OCI-LY3 (cell line): ENCODE results near the gene RNF217.
"Not testable (repeated sequence)": the region's sequence is repeated elsewhere in the genome, so short reads cannot be mapped to it uniquely, and the experiment has no call there.

ENCODE experiments used
- H2AFZ ChIP-seq: fragments of 200-600, 300-600 bp; shearing (Covaris generic); 2 replicates; pipeline ENCODE4 v1.6.0; 2014; ENCODE audit warnings: antibody characterized with exemption, low read depth, low read length
- H3K27ac ChIP-seq: fragments of 200-600, 300-600 bp; sonication (generic); 2 replicates; pipeline ENCODE4 v1.5.1; 2014; ENCODE audit warnings: mild to moderate bottlenecking, low read length, moderate library complexity, mixed read lengths
- H3K27me3 ChIP-seq: fragments of 200-600, 300-600 bp; sonication (generic); 2 replicates; pipeline ENCODE4 v1.6.1; 2014; ENCODE audit warnings: low read depth, low read length, mixed read lengths
- H3K36me3 ChIP-seq: fragments of 200-600, 300-600 bp; sonication (generic); replicated peaks from 2 replicates; pipeline ENCODE3; 2014; ENCODE audit warnings: low read depth, low read length, mixed read lengths
- H3K4me1 ChIP-seq: fragments of 300-600, 200-600 bp; sonication (generic); 2 replicates; pipeline ENCODE4 v1.6.1; 2014; ENCODE audit warnings: low read length, mixed read lengths
- H3K4me2 ChIP-seq: fragments of 200-600, 300-600 bp; sonication (generic); 2 replicates; pipeline ENCODE4 v1.6.1; 2014; ENCODE audit warnings: low read length, mixed read lengths
- H3K4me3 ChIP-seq: fragments of 300-600, 200-600 bp; sonication (generic); 2 replicates; pipeline ENCODE4 v1.5.1; 2014; ENCODE audit warnings: antibody characterized with exemption, mild to moderate bottlenecking, low read length, moderate library complexity
- H3K79me2 ChIP-seq: fragments of 300-600, 200-600 bp; shearing (Covaris generic); 2 replicates; pipeline ENCODE4 v1.6.1; 2014; ENCODE audit warnings: mild to moderate bottlenecking, low read length, mixed read lengths
- H3K9ac ChIP-seq: fragments of 300-600, 200-600 bp; shearing (Covaris generic); 2 replicates; pipeline ENCODE4 v1.6.0; 2014; ENCODE audit warnings: mild to moderate bottlenecking, low read length, moderate library complexity
- H3K9me3 ChIP-seq: fragments of 200-600, 300-600 bp; shearing (Covaris generic); 2 replicates; pipeline ENCODE4 v1.6.1; 2014; ENCODE audit warnings: low read length, mixed read lengths; ENCODE audit not compliant: insufficient read depth
- H4K20me1 ChIP-seq: fragments of 200-600, 300-600 bp; sonication (generic); 2 replicates; pipeline ENCODE4 v1.6.1; 2016; ENCODE audit warnings: low read length, mixed read lengths; ENCODE audit not compliant: insufficient read depth
- CTCF ChIP-seq: fragments of 200-600, 300-600 bp; sonication (generic); IDR thresholded peaks from 2 replicates; pipeline ENCODE4 v1.5.1; 2014; ENCODE audit warnings: antibody characterized with exemption, low read length, low read depth
- EZH2phosphoT487 ChIP-seq: fragments of 200-600 bp; shearing (Covaris generic); IDR thresholded peaks from 2 replicates; pipeline ENCODE4 v1.6.1; 2018; ENCODE audit warnings: antibody characterized with exemption, mixed run types, low read depth

RNF217 gene

GRCh38 chr6:125066964-125067363 is 104.7 kb downstream of the RNF217 start:
- no peak overlapping the region for H3K4me3 ChIP-seq
- H4K20me1 ChIP-seq, result no peaks in the 10 kb centered on the region
- H3K4me1 ChIP-seq, result no peaks in the 10 kb centered on the region
- no peaks in the 10 kb centered on the region for H3K9me3 ChIP-seq
- no peak for TF ChIP-seq EZH2phosphoT487
- TF ChIP-seq CTCF, result no peak
- H3K4me2 ChIP-seq, result no peak overlapping the region
- no peak overlapping the region for H2AFZ ChIP-seq
- no peaks in the 10 kb centered on the region for H3K36me3 ChIP-seq
- no peaks in the 10 kb centered on the region for H3K79me2 ChIP-seq
- no peak overlapping the region for H3K27ac ChIP-seq
- no peak overlapping the region for H3K9ac ChIP-seq
- H3K27me3 ChIP-seq, result no peaks in the 10 kb centered on the region

GRCh38 chr6:125067552-125067951 is 105.3 kb downstream of the RNF217 start:
- Histone ChIP-seq H3K27ac (no peak overlapping the region), H3K36me3 (no peaks in the 10 kb centered on the region), H3K9ac (no peak overlapping the region), H3K79me2 (no peaks in the 10 kb centered on the region), H3K4me3 (no peak overlapping the region), H3K27me3 (no peaks in the 10 kb centered on the region), H4K20me1 (no peaks in the 10 kb centered on the region), H3K4me2 (no peak overlapping the region), H3K4me1 (no peaks in the 10 kb centered on the region), H2AFZ (no peak overlapping the region), H3K9me3 (no peaks in the 10 kb centered on the region)
- TF ChIP-seq CTCF, result no peak
- TF ChIP-seq EZH2phosphoT487, result no peak

GRCh38 chr6:125073071-125073470 is 110.8 kb downstream of the RNF217 start:
- H3K27me3 ChIP-seq, result no peaks in the 10 kb centered on the region
- no peak overlapping the region for H3K4me2 ChIP-seq
- TF ChIP-seq EZH2phosphoT487, result no peak
- H3K4me3 ChIP-seq, result no peak overlapping the region
- no peaks in the 10 kb centered on the region for H3K9me3 ChIP-seq
- no peak overlapping the region for H3K9ac ChIP-seq
- no peaks in the 10 kb centered on the region for H3K36me3 ChIP-seq
- no peak overlapping the region for H2AFZ ChIP-seq
- H3K27ac ChIP-seq, result no peak overlapping the region
- H3K79me2 ChIP-seq, result no peaks in the 10 kb centered on the region
- H4K20me1 ChIP-seq, result no peaks in the 10 kb centered on the region
- H3K4me1 ChIP-seq, result no peaks in the 10 kb centered on the region

- Histone ChIP-seq H2AFZ (no peak overlapping the region), H3K27ac (no peak overlapping the region), H3K4me2 (no peak overlapping the region), H3K9me3 (no peaks in the 10 kb centered on the region), H3K4me3 (no peak overlapping the region), H3K4me1 (no peaks in the 10 kb centered on the region), H3K36me3 (no peaks in the 10 kb centered on the region), H3K9ac (no peak overlapping the region), H3K27me3 (no peaks in the 10 kb centered on the region), H4K20me1 (no peaks in the 10 kb centered on the region), H3K79me2 (no peaks in the 10 kb centered on the region)
- no peak for TF ChIP-seq EZH2phosphoT487
- TF ChIP-seq CTCF, result no peak
Measured at GRCh38 chr6:125074120-125074519, 111.9 kb downstream of the RNF217 start.

GRCh38 chr6:125075073-125075472 is 112.8 kb downstream of the RNF217 start:
- H3K4me1 ChIP-seq, H3K27me3 ChIP-seq, H3K4me3 ChIP-seq, H3K36me3 ChIP-seq, H3K79me2 ChIP-seq, H3K9ac ChIP-seq, H3K27ac ChIP-seq, H3K9me3 ChIP-seq, H4K20me1 ChIP-seq, H3K4me2 ChIP-seq, H2AFZ ChIP-seq: not testable (repeated sequence)
